IMR-90 (cell line): ENCODE data around the gene ADGRG1. TPM values are rescaled to one million over a fixed set of nuclear protein-coding genes. Genes with fewer than 3 reads are reported as not detected.
"Not testable (repeated sequence)": the region's sequence is repeated elsewhere in the genome, so short reads cannot be mapped to it uniquely, and the experiment has no call there.

ENCODE experiments used
- ATAC-seq: fragments of 200-7000 bp; cut with Tn5 transposase; 2 replicates; pipeline ENCODE4 v1.9.1; 2020; ENCODE audit warnings: low read depth, mild to moderate bottlenecking, moderate library complexity
- BruUV-seq: library from RNA; stranded (reverse); fragments of 400-500 nt; replicated peaks from 2 replicates; lab custom pipeline; 2021; lab: Mats Ljungman, UMichigan
- CTCF ChIA-PET: fragments of 300-600 bp; formaldehyde crosslinking; extraction: SDS; loops from one replicate; lab custom pipeline; 2021; ENCODE audit warnings: antibody characterized with exemption; lab: Yijun Ruan, JAX
- POLR2A ChIA-PET: fragments of 300-600 bp; sonication (Branson Sonifier 250); formaldehyde crosslinking; loops from one replicate; lab custom pipeline; 2022; ENCODE audit warnings: antibody characterized with exemption; ENCODE audit not compliant: unreplicated experiment; lab: Charles Lee
- DNase-seq: peaks from one replicate; pipeline ENCODE4 v3.0.0; 2013
- H2AFZ ChIP-seq: replicated peaks from 2 replicates; pipeline ENCODE3; 2013; ENCODE audit warnings: low read length, mild to moderate bottlenecking; ENCODE audit not compliant: poor library complexity
- H2AK5ac ChIP-seq: 2 replicates; pipeline ENCODE4 v1.6.1; 2013; ENCODE audit warnings: low read depth, low read length, inconsistent platforms
- H2AK9ac ChIP-seq: replicated peaks from 2 replicates; pipeline ENCODE3; 2013; ENCODE audit warnings: mild to moderate bottlenecking, low read depth, low read length, moderate library complexity; ENCODE audit not compliant: poor library complexity
- H2BK120ac ChIP-seq: 2 replicates; pipeline ENCODE4 v1.6.1; 2013; ENCODE audit warnings: low read depth, low read length, inconsistent platforms
- H2BK15ac ChIP-seq: 3 replicates; pipeline ENCODE4 v1.6.1; 2013; ENCODE audit warnings: low read depth, low read length, inconsistent platforms
- H2BK20ac ChIP-seq: 2 replicates; pipeline ENCODE4 v1.6.1; 2013; ENCODE audit warnings: low read depth, mild to moderate bottlenecking, inconsistent platforms, low read length, moderate library complexity
- H2BK5ac ChIP-seq: 2 replicates; pipeline ENCODE4 v1.6.1; 2013; ENCODE audit warnings: mild to moderate bottlenecking, low read depth, low read length, inconsistent platforms; ENCODE audit not compliant: poor library complexity, severe bottlenecking
- H3K14ac ChIP-seq: replicated peaks from 2 replicates; pipeline ENCODE4 v1.6.1; 2013; ENCODE audit warnings: low read depth, low read length, inconsistent platforms
- H3K18ac ChIP-seq: 2 replicates; pipeline ENCODE4 v1.6.1; 2013; ENCODE audit warnings: low read depth, low read length, control low read depth
- H3K23ac ChIP-seq: 2 replicates; pipeline ENCODE4 v1.6.1; 2013; ENCODE audit warnings: low read depth, low read length, inconsistent platforms
- H3K27ac ChIP-seq: 2 replicates; pipeline ENCODE4 v1.5.1; 2013; ENCODE audit warnings: mild to moderate bottlenecking, control low read depth, low read length; ENCODE audit not compliant: insufficient read depth
- H3K27me3 ChIP-seq: 2 replicates; pipeline ENCODE4 v1.6.1; 2013; ENCODE audit warnings: low read length; ENCODE audit not compliant: control insufficient read depth, insufficient read depth
- H3K36me3 ChIP-seq: 2 replicates; pipeline ENCODE4 v1.6.1; 2013; ENCODE audit warnings: low read length, mixed read lengths; ENCODE audit not compliant: control insufficient read depth, insufficient read depth
- H3K4ac ChIP-seq: 2 replicates; pipeline ENCODE4 v1.6.1; 2013; ENCODE audit warnings: low read depth, low read length, inconsistent platforms
- H3K4me1 ChIP-seq: 2 replicates; pipeline ENCODE4 v1.6.1; 2013; ENCODE audit warnings: low read length, mixed read lengths; ENCODE audit not compliant: control insufficient read depth, insufficient read depth
- H3K4me2 ChIP-seq: 2 replicates; pipeline ENCODE4 v1.6.1; 2013; ENCODE audit warnings: low read depth, mild to moderate bottlenecking, control low read depth, low read length, moderate library complexity
- H3K4me3 ChIP-seq: 2 replicates; pipeline ENCODE4 v1.5.1; 2013; ENCODE audit warnings: low read depth, mild to moderate bottlenecking, control low read depth, low read length, moderate library complexity; ENCODE audit not compliant: insufficient read depth
- H3K56ac ChIP-seq: 2 replicates; pipeline ENCODE4 v1.6.1; 2013; ENCODE audit warnings: low read length, inconsistent platforms; ENCODE audit not compliant: insufficient read depth; ENCODE audit errors: extremely low read depth
- H3K79me1 ChIP-seq, 2 experiments: 2 replicates each; pipeline ENCODE4 v1.6.1; 2013; ENCODE audit warnings: low read length in 2 of 2, inconsistent platforms in 1 of 2, low read depth in 1 of 2
- H3K9ac ChIP-seq: 2 replicates; pipeline ENCODE4 v1.6.1; 2013; ENCODE audit warnings: low read depth, low read length, control low read depth
- H3K9me1 ChIP-seq: 2 replicates; pipeline ENCODE4 v1.6.1; 2013; ENCODE audit warnings: low read length, inconsistent platforms; ENCODE audit not compliant: insufficient read depth
- H3K9me3 ChIP-seq: 2 replicates; pipeline ENCODE4 v1.6.1; 2013; ENCODE audit warnings: low read length; ENCODE audit not compliant: control insufficient read depth, insufficient read depth
- H4K20me1 ChIP-seq: 2 replicates; pipeline ENCODE4 v1.6.1; 2013; ENCODE audit warnings: low read length, inconsistent platforms; ENCODE audit not compliant: insufficient read depth
- H4K5ac ChIP-seq: 2 replicates; pipeline ENCODE4 v1.6.1; 2013; ENCODE audit warnings: mild to moderate bottlenecking, low read depth, low read length, control low read depth
- H4K8ac ChIP-seq, 2 experiments: 2 replicates each; pipeline ENCODE4 v1.6.1; 2013; ENCODE audit warnings: low read depth in 2 of 2, low read length in 2 of 2, control low read depth in 1 of 2, inconsistent platforms in 1 of 2
- H4K91ac ChIP-seq: 2 replicates; pipeline ENCODE4 v1.6.1; 2013; ENCODE audit warnings: low read depth, low read length, inconsistent platforms; ENCODE audit not compliant: insufficient read depth
- BHLHE40 ChIP-seq: fragments of 150-350 bp; IDR thresholded peaks from 2 replicates; pipeline ENCODE4 v1.6.1; 2016; ENCODE audit warnings: mild to moderate bottlenecking, low read depth, low read length
- FOS ChIP-seq: fragments of 150-350 bp; IDR thresholded peaks from 2 replicates; pipeline ENCODE4 v1.6.1; 2016; ENCODE audit warnings: low read depth, low read length
- MAFK ChIP-seq: IDR thresholded peaks from 2 replicates; pipeline ENCODE4 v1.6.1; 2012; ENCODE audit warnings: low read depth, low read length, improper control_type of control experiment
- MAZ ChIP-seq: IDR thresholded peaks from 2 replicates; pipeline ENCODE4 v1.6.1; 2012; ENCODE audit warnings: low read depth, mild to moderate bottlenecking, low read length, improper control_type of control experiment, moderate library complexity, borderline replicate concordance
- MXI1 ChIP-seq: IDR thresholded peaks from 2 replicates; pipeline ENCODE4 v1.6.1; 2012; ENCODE audit warnings: low read depth, mild to moderate bottlenecking, low read length, moderate library complexity, borderline replicate concordance
- NFE2L2 ChIP-seq: fragments of 150-350 bp; IDR thresholded peaks from 2 replicates; pipeline ENCODE4 v1.6.1; 2016; ENCODE audit warnings: low read depth, mild to moderate bottlenecking, low read length
- RAD21 ChIP-seq: IDR thresholded peaks from 2 replicates; pipeline ENCODE4 v1.6.1; 2012; ENCODE audit warnings: low read length, improper control_type of control experiment
- RCOR1 ChIP-seq: IDR thresholded peaks from 2 replicates; pipeline ENCODE4 v1.6.1; 2012; ENCODE audit warnings: mild to moderate bottlenecking, low read length, improper control_type of control experiment; ENCODE audit not compliant: insufficient replicate concordance
- SMC3 ChIP-seq: fragments of 150-350 bp; IDR thresholded peaks from 2 replicates; pipeline ENCODE4 v1.6.1; 2016; ENCODE audit warnings: low read depth, mild to moderate bottlenecking, antibody characterized with exemption, low read length, moderate library complexity
- WGBS, 2 experiments: methylation state at CpG; one replicate each; pipeline versions ENCODE4 v1.1.5 to v1.1.7; 2013; ENCODE audit warnings: missing lambda C conversion rate in 2 of 2; ENCODE audit not compliant: insufficient read length in 1 of 2; ENCODE audit errors: extremely low coverage in 2 of 2; 5-methylcytosine and 5-hydroxymethylcytosine counted together
- dilution Hi-C: fragments of 300-500 bp; cut with HindIII; formaldehyde crosslinking; loops from one replicate; pipeline ENCODE4 v1.14.3; 2018; ENCODE audit warnings: low sequenced_read_pairs; ENCODE audit not compliant: unreplicated experiment
- in situ Hi-C: fragments of 300-500 bp; cut with MboI; formaldehyde crosslinking; loops from 3 replicates; pipeline ENCODE4 v1.14.3; 2019; ENCODE audit warnings: low sequenced_read_pairs, inconsistent platforms, mixed read lengths
- intact Hi-C: fragments of 100-400 bp; cut with micrococcal nuclease; formaldehyde crosslinking; loops from 2 replicates; pipeline ENCODE4 v1.10.0; 2022
- polyA plus RNA-seq, 3 experiments: library from polyadenylated mRNA; depleted of rRNA; stranded (reverse); fragments of >200 nt; gene quantifications; 2 replicates each; pipeline ENCODE4 v1.2.3, GENCODE V29; 2012; ENCODE audit warnings: low replicate concordance in 1 of 3
- total RNA-seq: library from RNA; depleted of rRNA; stranded (reverse); fragments of >200 nt; gene quantifications from 2 replicates; pipeline ENCODE4 v1.2.3, GENCODE V29; 2012

ADGRG1 gene
- total and polyA plus RNA-seq, 2 of the 4 experiments (the other 2 are of a cell fraction): 0.90 to 8.4 TPM

- no peak overlapping the region for H3K56ac ChIP-seq
- no peak overlapping the region for H2AK9ac ChIP-seq
- H2BK15ac ChIP-seq: no peak overlapping the region
- ATAC-seq: no peak
- DNase-seq: no peak
- no peak for TF ChIP-seq NFE2L2
- TF ChIP-seq FOS: no peak
- TF ChIP-seq SMC3: no peak
- no peak for TF ChIP-seq MAFK
- no peak for TF ChIP-seq MXI1
- TF ChIP-seq RAD21: no peak
- TF ChIP-seq BHLHE40: no peak
- no peak for TF ChIP-seq MAZ
- TF ChIP-seq RCOR1: no peak
- H3K4me2 ChIP-seq: no peak overlapping the region
- H2BK20ac ChIP-seq: no peak overlapping the region
- no peaks in the 10 kb centered on the region for H3K36me3 ChIP-seq
- no TSS peak for BruUV-seq
- H2BK5ac ChIP-seq: no peak overlapping the region
- peaks cover 47% of the 10 kb centered on the region for H3K27me3 ChIP-seq
- H3K4me3 ChIP-seq: no peak overlapping the region
- H3K9ac ChIP-seq: no peak overlapping the region
- H3K23ac ChIP-seq: no peak overlapping the region
- no peak overlapping the region for H3K14ac ChIP-seq
- H4K91ac ChIP-seq: no peak overlapping the region
- WGBS, 2 experiments: no CpG with 5 or more reads among the region's 4 CpGs
- no peaks in the 10 kb centered on the region; the same call in 1 of the 2 replicates for H3K9me1 ChIP-seq
- no peak overlapping the region for H2AK5ac ChIP-seq
- H3K27ac ChIP-seq: no peak overlapping the region
- H4K5ac ChIP-seq: no peak overlapping the region
- dilution Hi-C loops (no loop called here), intact Hi-C loops (no loop called here), in situ Hi-C loops (no loop called here)
- ChIA-PET POLR2A (no interaction called here), CTCF (no interaction called here)
- H2AFZ ChIP-seq: no peak overlapping the region
- H3K18ac ChIP-seq: no peak overlapping the region
- H3K79me1 ChIP-seq: no peaks in the 10 kb centered on the region
- H3K9me3 ChIP-seq: no peaks in the 10 kb centered on the region
- no peaks in the 10 kb centered on the region for H3K4me1 ChIP-seq
- no peak overlapping the region for H2BK120ac ChIP-seq
- H4K8ac ChIP-seq: no peak overlapping the region
- H4K20me1 ChIP-seq: no peaks in the 10 kb centered on the region; the same call in 1 of the 2 replicates
- H3K4ac ChIP-seq: no peak overlapping the region
These were observed 41.8 kb downstream of the ADGRG1 start for GRCh38 chr16:57670196-57670595.

GRCh38 chr16:57671451-57671850 is 43.0 kb downstream of the ADGRG1 start:
- POLR2A ChIA-PET, H4K5ac ChIP-seq, H3K4me3 ChIP-seq, H3K18ac ChIP-seq, H3K4me1 ChIP-seq, H2AK9ac ChIP-seq, in situ Hi-C loops, H2BK5ac ChIP-seq, H4K20me1 ChIP-seq, H3K9ac ChIP-seq, ATAC-seq, intact Hi-C loops, BruUV-seq, DNase-seq, H3K4ac ChIP-seq, H2BK15ac ChIP-seq, H4K91ac ChIP-seq, H3K9me1 ChIP-seq, H3K14ac ChIP-seq, H3K23ac ChIP-seq, dilution Hi-C loops, H2AK5ac ChIP-seq, H4K8ac ChIP-seq, H3K36me3 ChIP-seq, H3K27ac ChIP-seq, H2BK20ac ChIP-seq, H3K9me3 ChIP-seq, H3K4me2 ChIP-seq, H2AFZ ChIP-seq, H3K79me1 ChIP-seq, H2BK120ac ChIP-seq, H3K56ac ChIP-seq: not testable (repeated sequence)
- no CpG with 5 or more reads among the region's 7 CpGs for WGBS, 2 experiments
- H3K27me3 ChIP-seq: peaks cover 56% of the 10 kb centered on the region
- CTCF ChIA-PET: interaction anchor here (0.7 to 0.8 kb wide), 2 partner anchors 18 to 179 kb away, joined by 3 to 5 read pairs; no protein-coding TSS in a partner anchor
